ENCODE results near the gene EPHA8.

Gene EPHA8

GRCh38 chr1:22619252-22619651 lies 56.0 kb downstream of the EPHA8 start:
- no peak for DNase-seq (ENCODE audit: low read depth)

GRCh38 chr1:22619798-22620197 lies 56.5 kb downstream of the EPHA8 start:
- DNase-seq (ENCODE audit: low read depth) = no peak

- DNase-seq (ENCODE audit: low read depth) = no peak
These were observed 58.5 kb downstream of the EPHA8 start for GRCh38 chr1:22621761-22622160.

GRCh38 chr1:22625262-22625925 lies 62.1 kb downstream of the EPHA8 start:
- DNase-seq (ENCODE audit: low read depth) = no peak

- DNase-seq (ENCODE audit: low read depth) = no peak
These were observed 63.2 kb downstream of the EPHA8 start for GRCh38 chr1:22626237-22627157.

- DNase-seq (ENCODE audit: low read depth) = no peak
These were observed 64.0 kb downstream of the EPHA8 start for GRCh38 chr1:22627331-22627730.

GRCh38 chr1:22628698-22629444 lies 65.6 kb downstream of the EPHA8 start:
- no peak for DNase-seq (ENCODE audit: low read depth)

- DNase-seq (ENCODE audit: low read depth) = no peak
These were observed 66.6 kb downstream of the EPHA8 start for GRCh38 chr1:22629886-22630285.

GRCh38 chr1:22633697-22634463 lies 70.6 kb downstream of the EPHA8 start:
- no peak for DNase-seq (ENCODE audit: low read depth)

GRCh38 chr1:22635436-22635835 lies 72.1 kb downstream of the EPHA8 start:
- DNase-seq (ENCODE audit: low read depth) = no peak

GRCh38 chr1:22636353-22636752 lies 73.1 kb downstream of the EPHA8 start, which contains the start of gene C1QA:
C1QA (plus strand) TSS chr1:22636628; CDS start chr1:22637617, 989 bp downstream.
- no peak for DNase-seq (ENCODE audit: low read depth)

GRCh38 chr1:22636927-22637326 lies 73.6 kb downstream of the EPHA8 start:
- DNase-seq (ENCODE audit: low read depth) = no peak

GRCh38 chr1:22637907-22638445 lies 74.7 kb downstream of the EPHA8 start:
- no peak for DNase-seq (ENCODE audit: low read depth)

GRCh38 chr1:22638476-22639234 lies 75.4 kb downstream of the EPHA8 start:
- no peak for DNase-seq (ENCODE audit: low read depth)

- peak; percentile 9 for DNase-seq (ENCODE audit: low read depth)
These were observed 76.0 kb downstream of the EPHA8 start for GRCh38 chr1:22639286-22639685.

GRCh38 chr1:22641247-22641646 lies 78.0 kb downstream of the EPHA8 start:
- no peak for DNase-seq (ENCODE audit: low read depth)

- DNase-seq (ENCODE audit: low read depth) = no peak
These were observed 78.8 kb downstream of the EPHA8 start for GRCh38 chr1:22641906-22642636.

- DNase-seq (ENCODE audit: low read depth) = no peak
These were observed 80.1 kb downstream of the EPHA8 start, which contains the start of gene C1QC for GRCh38 chr1:22643381-22643780. C1QC (plus strand) TSS chr1:22643633; CDS start chr1:22644024, 391 bp downstream.

GRCh38 chr1:22643928-22644327 lies 80.6 kb downstream of the EPHA8 start:
- DNase-seq (ENCODE audit: low read depth) = no peak

- DNase-seq (ENCODE audit: low read depth) = no peak
These were observed 82.6 kb downstream of the EPHA8 start for GRCh38 chr1:22645931-22646330.

All from GM04503 (cell line).